ENCODE measurements around the gene HELZ.

GRCh38 chr17:67198131-67198530, 46.9 kb downstream of the HELZ start:
- TF ChIP-seq YY1 (tag by site-specific recombination; IDR thresholded peaks at IDR 0.05) = no peak
- TF ChIP-seq CTCF (tag by site-specific recombination; IDR thresholded peaks at IDR 0.05) = no peak
- TF ChIP-seq KLF10 (tag by site-specific recombination; IDR thresholded peaks at IDR 0.05) = no peak
- no peak for TF ChIP-seq ZBTB8A (tag by site-specific recombination; IDR thresholded peaks at IDR 0.05)
- TF ChIP-seq ZBTB20 (tag by site-specific recombination; IDR thresholded peaks at IDR 0.05) = no peak
- TF ChIP-seq RBAK (tag by site-specific recombination; IDR thresholded peaks at IDR 0.05) = no peak
- no peak for TF ChIP-seq TCF7L2 (IDR thresholded peaks at IDR 0.05; ENCODE audit: borderline replicate concordance, low read depth, low read length)
- TF ChIP-seq KLF17 (tag by site-specific recombination; IDR thresholded peaks at IDR 0.05) = no peak
- TF ChIP-seq KLF9 (tag by site-specific recombination; IDR thresholded peaks at IDR 0.05; ENCODE audit: low read depth) = no peak
